ENCODE data around the gene SHCBP1L.

GRCh38 chr1:182972829-182973228, 19.9 kb upstream of the SHCBP1L start:
- TF ChIP-seq CTCF (conservative IDR thresholded peaks at IDR 0.05; ENCODE audit: low read depth, low read length) = no peak
- TF ChIP-seq EZH2 (IDR thresholded peaks at IDR 0.05; ENCODE audit: borderline replicate concordance, low read depth, low read length, poor library complexity, severe bottlenecking) = no peak

Measured in A673 (cell line).